Measurements from ENCODE around the gene KDM1A. TPM values are rescaled to one million over a fixed set of nuclear protein-coding genes. Genes with fewer than 3 reads are reported as not detected.
A peak's percentile ranks its signal among the peaks of the same experiment; 100 is the strongest.

The KDM1A gene
- total RNA-seq, 2 donors from 2014 or later = 23.4 to 44.1 TPM

DNA sequence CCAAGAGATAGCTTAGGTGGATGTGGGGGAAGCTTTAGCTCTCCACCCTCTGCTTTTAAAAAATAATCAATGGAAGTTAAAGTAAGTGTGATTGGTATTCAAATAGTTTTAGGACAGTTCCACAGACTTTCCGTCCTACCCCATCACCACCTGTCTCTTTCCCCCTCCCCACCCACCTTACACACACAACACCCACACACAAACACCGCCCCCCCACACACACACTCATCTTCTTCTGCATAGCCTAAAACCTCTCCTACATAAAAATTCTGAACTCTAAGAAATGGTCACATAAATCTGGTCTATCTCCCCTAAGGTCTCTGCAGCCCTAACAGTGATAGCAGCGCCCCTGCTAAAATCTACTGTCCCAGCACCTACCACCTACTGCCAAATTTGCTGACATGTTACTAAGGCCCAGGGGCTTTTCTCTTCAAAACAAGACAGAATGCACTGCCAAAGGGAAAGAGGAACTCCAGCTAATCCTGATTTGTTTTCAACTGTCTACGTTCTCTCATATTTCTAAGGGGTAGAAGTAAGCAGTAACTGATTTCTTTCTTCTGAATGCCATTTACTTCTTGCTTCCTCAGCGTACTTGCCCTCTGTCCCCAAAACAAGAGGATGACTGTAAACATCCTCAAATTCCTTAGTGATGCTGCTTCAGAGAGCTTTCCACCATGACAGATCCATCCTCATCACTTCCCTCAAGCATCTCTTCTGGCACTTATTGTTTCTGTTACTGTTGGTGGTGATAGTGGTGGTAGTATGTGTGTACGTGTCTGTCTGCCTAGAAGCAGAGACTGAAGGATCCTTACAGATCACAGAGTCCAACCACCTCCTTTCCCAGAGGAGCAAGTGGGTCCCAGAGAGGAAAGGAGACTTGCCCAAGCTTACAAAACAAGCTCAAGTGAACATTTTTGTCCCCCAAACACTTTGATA is 92.6 kb downstream of the KDM1A start:
- TF ChIP-seq, protein P1, sequence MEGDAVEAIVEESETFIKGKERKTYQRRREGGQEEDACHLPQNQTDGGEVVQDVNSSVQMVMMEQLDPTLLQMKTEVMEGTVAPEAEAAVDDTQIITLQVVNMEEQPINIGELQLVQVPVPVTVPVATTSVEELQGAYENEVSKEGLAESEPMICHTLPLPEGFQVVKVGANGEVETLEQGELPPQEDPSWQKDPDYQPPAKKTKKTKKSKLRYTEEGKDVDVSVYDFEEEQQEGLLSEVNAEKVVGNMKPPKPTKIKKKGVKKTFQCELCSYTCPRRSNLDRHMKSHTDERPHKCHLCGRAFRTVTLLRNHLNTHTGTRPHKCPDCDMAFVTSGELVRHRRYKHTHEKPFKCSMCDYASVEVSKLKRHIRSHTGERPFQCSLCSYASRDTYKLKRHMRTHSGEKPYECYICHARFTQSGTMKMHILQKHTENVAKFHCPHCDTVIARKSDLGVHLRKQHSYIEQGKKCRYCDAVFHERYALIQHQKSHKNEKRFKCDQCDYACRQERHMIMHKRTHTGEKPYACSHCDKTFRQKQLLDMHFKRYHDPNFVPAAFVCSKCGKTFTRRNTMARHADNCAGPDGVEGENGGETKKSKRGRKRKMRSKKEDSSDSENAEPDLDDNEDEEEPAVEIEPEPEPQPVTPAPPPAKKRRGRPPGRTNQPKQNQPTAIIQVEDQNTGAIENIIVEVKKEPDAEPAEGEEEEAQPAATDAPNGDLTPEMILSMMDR (IDR thresholded peaks at IDR 0.05) = no peak
- Histone ChIP-seq H3K36me3 (peaks cover 8% of the 10 kb centered on the region), H3K4me1 (ENCODE audit: control insufficient read depth in 1 of 2, low read depth in 2 of 2) (peaks cover 26 to 27% of the 10 kb centered on the region in 2 donors), H3K27ac (no peak overlapping the region), H3K27me3 (replicated peaks; ENCODE audit: insufficient read depth) (no peaks in the 10 kb centered on the region), H3K9me3 (no peaks in the 10 kb centered on the region), H3K4me3 (no peak overlapping the region)
- no peak for ATAC-seq (ENCODE audit: insufficient number of reproducible peaks, low FRiP score, low read depth)
- no peak for DNase-seq (ENCODE audit: low spot score)

DNA sequence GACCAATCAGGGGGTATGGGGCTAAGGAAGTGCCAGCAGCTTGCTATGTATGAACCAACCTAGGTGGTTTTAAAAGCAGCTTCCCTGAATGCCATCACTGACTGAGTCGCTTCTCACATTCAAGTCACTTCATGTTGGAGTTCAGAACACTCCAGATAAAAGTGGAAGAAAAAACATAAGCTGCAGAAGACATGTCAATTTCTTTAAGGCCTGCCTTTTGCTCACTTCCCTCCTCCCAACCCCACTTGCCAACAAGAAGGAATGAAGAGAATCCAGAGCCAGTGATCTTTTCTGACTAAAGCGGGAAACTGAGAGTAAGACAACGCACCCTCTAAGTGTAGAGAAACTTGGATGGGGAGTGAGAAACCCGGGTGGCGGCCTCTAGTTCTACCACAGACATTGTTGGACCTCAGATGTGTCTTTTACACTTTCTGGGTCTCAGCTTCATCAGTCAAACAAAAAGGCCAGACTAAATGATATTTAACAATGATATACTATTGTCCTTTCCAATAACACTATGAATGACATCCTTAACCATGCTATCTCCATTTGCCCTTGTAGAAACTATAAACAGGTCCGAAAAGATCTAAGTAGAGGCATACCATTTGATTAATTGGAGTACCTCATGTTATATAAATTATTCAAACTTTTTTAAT is 95.3 kb downstream of the KDM1A start:
- peak overlapping the region in 1 of 2 donors; percentile 21 for H3K27ac ChIP-seq
- TF ChIP-seq, protein P1 (IDR thresholded peaks at IDR 0.05) = no peak
- peak overlapping the region; percentile 1 for H3K4me3 ChIP-seq
- no peak for DNase-seq (ENCODE audit: low spot score)
- no peaks in the 10 kb centered on the region for H3K27me3 ChIP-seq (replicated peaks; ENCODE audit: insufficient read depth)
- peaks cover 37% of the 10 kb centered on the region in 2 donors for H3K4me1 ChIP-seq (ENCODE audit: control insufficient read depth in 1 of 2, low read depth in 2 of 2)
- no peaks in the 10 kb centered on the region for H3K9me3 ChIP-seq
- H3K36me3 ChIP-seq = no peaks in the 10 kb centered on the region
- ATAC-seq (ENCODE audit: insufficient number of reproducible peaks, low FRiP score, low read depth) = no peak

DNA sequence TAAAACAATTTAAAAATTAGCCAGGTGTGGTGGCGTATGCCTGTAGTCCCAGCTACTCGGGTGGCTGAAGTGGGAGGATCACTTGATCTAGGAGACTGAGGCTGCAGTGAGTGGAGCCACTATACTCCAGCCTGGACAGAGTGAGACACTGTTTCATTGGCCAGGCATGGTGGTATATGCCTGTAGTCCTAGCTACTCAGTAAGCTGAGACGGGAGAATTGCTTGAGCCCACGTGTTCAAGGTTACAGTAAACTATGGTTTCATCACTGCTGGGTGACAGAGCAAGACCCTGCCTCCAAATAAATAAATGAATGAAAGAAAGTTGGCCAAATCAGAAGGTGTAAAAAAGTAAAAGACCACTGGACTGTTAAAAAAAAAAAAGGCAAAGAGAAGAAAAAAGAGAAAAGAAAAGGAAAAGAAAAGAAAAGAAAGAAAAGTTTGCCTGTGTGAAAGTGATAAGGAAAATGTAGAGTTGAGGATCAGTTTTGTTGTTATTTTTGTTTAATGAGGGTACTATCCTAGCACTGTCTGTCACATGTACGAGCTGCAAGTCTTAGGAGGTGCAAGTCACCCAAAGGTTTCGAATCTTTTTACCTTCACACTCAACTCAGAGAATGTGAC is 97.1 kb downstream of the KDM1A start:
- Histone ChIP-seq H3K27ac (no peak overlapping the region), H3K36me3 (no peaks in the 10 kb centered on the region), H3K27me3 (replicated peaks; ENCODE audit: insufficient read depth) (no peaks in the 10 kb centered on the region), H3K9me3 (no peaks in the 10 kb centered on the region), H3K4me1 (ENCODE audit: control insufficient read depth in 1 of 2, low read depth in 2 of 2) (peaks cover 44 to 50% of the 10 kb centered on the region in 2 donors), H3K4me3 (no peak overlapping the region)
- no peak for ATAC-seq (ENCODE audit: insufficient number of reproducible peaks, low FRiP score, low read depth)
- TF ChIP-seq, protein P1 (IDR thresholded peaks at IDR 0.05) = no peak
- no peak for DNase-seq (ENCODE audit: low spot score)

DNA sequence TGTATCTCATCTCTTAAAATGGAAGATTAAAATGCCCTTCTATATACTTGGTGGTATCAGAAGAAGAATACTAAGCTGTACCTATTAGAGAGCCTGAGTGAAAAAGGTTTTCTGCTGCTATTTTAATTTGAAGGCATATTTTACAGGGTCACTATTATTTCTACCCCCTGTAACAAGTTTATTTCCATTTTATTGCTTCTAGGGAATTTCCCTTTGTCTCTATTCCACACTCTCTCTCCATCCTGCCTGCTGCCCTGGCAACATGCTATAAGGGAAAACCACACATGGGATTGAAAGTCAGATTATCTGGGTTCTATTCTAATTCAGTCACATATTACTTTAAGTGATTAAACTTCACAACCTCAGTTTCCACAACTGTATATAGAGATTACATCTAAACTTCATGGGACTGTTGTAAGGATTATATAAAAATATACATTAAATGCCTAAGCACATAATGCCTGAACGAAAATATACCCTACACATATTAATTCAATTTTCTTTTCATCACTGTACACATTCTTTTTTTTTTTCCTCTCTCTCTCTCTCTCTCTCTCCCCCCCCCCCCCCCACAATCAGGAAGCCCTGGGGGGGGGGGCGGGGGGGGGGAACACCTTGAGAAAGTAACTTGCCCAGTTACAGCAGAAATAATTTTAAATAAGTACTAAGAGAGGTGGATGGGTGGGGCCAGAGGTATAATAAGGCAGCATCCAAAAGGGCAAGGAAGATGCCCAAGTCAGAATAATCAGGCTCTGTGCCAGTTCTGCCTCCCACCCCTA is 97.8 kb downstream of the KDM1A start:
- no peaks in the 10 kb centered on the region for H3K9me3 ChIP-seq
- H3K27ac ChIP-seq = no peak overlapping the region
- no peak overlapping the region for H3K4me3 ChIP-seq
- no peaks in the 10 kb centered on the region for H3K27me3 ChIP-seq (replicated peaks; ENCODE audit: insufficient read depth)
- DNase-seq (ENCODE audit: low spot score) (no peak), ATAC-seq (ENCODE audit: insufficient number of reproducible peaks, low FRiP score, low read depth) (no peak)
- no peaks in the 10 kb centered on the region for H3K36me3 ChIP-seq
- H3K4me1 ChIP-seq (ENCODE audit: control insufficient read depth in 1 of 2, low read depth in 2 of 2) = peaks cover 46 to 53% of the 10 kb centered on the region in 2 donors
- TF ChIP-seq, protein P1 (IDR thresholded peaks at IDR 0.05) = no peak

Measured in thoracic aorta (tissue), 2 donors.